Activated T-helper 1 cell treated with anti-CD3 and anti-CD28 coated beads, Interleukin-2, amount 50 U/mL, for 16 hours (primary cell): Measurements from ENCODE around the gene SEC14L6.

Experiments used
- DNase-seq, 2 donors: peaks; one replicate each; pipeline ENCODE4 v3.0.0-alpha.2; 2020; ENCODE audit warnings: low read depth in 1 of 2, low spot score in 1 of 2

SEC14L6 gene

DNA sequence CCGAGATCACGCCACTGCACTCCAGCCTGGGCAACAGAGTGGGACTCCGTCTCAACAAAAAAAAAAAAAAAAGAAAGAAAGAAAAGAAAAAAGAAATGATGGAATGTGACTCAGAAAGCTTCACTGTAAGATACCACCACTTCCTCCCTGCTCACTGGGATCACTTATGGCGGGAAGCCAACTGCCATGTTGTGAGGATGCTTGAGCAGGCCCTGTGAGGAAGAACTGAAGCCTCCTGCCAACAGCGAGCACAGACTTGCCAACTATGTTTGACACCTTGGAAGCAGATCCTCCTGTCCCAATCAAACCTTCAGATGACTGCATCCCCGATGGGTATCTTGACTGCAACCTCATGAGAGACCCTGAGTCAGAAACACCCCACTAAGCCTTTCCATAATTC lies 8.3 kb downstream of the SEC14L6 start:
- DNase-seq: no peak

DNA sequence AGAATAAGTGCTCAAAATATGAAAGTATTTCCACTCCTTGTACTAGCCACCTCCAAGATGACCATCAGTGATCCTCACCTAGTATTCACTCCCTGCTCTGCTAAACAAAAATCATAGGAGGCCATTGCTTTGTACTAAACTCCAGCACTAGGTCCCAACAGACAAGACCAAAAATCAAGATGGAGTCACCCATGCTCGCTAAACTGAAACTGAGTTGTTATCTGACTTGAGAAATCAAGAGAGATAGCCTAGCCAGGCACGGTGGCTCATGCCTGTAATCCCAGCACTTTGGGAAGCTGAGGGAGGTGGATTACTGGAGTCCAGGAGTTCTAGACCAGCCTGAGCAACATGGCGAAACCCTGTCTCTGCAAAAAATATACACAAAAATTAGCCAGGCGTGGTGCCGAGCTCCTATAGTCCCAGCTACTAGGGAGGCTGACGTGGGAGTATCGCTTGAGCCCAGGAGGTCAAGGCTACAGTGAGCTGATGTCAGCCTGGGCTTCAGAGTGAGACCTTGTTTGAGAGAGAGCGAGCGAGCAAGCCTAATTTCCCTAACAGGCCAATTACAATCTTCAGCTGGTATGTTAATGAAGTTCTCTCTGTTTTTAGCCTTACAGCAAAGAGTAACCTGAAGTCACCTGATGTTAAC lies 9.3 kb downstream of the SEC14L6 start:
- DNase-seq: no peak

DNA sequence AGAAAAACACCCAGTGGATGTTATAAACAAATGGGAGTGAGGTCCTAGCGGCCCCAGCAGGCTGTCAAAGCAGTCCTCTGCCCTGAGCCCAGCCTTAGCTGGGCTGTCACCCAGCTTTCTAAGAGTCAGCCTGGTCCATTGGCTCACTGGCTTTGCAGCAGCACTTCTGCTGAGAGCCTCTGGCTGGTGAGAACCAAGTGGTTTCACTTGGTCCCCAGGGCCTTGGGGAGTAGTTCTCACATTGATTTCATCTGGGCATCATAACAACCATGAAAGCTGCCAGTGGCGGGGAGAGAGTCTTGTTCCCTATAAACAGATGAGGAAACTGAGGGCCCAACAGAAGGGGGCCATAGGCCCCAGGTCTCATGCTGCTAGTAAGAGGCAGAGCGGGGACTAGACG lies 11.4 kb downstream of the SEC14L6 start:
- no peak for DNase-seq

DNA sequence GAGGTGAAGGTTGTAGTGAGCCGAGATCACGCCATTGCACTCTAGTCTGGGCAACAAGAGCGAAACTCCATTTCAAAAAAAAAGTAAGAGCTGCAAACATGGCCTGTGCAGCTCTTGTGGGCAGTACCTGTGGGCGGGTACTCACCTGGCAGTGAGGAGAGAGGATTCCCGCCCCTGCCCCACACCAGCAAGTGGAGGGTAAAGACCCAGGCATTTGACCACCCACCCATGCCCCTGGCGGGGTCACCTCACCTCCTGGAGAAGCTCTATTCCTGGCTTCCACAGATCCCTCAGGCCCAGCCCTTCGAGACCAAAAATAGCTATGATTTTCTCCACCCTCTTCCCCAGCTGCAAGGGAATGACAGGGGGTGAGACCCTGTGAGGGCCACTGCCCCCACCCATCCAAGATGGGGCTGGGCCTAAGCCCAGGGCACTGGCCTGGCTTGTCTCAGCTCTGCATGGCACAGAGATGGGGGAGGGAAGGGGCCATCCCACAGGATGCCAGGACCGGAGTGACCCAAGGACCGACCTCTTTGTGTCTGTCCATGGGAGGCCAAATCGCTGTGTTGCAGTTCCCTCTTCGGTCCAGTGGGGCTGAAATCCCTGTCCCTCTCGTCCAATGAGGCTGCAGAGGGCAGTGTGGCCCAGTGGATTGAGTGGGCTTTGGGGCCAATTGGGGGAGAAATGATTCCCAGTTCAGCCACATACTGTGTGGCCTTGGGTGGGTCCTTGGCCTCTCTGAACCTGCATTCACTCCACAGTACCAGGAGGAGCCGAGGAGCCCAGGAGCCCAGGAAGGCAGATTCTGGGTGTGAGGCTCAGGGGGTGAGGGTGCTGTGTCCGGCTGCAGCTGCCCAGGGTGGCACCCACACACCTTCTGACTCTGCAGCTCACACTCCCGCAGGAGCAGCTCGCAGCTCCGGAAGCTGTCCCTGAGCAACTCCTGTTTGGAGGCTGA lies 14.6 kb downstream of the SEC14L6 start:
- no peak for DNase-seq

- DNase-seq: no peak
Measured at GRCh38 chr22:30526656-30527055, 19.9 kb downstream of the SEC14L6 start.

DNA sequence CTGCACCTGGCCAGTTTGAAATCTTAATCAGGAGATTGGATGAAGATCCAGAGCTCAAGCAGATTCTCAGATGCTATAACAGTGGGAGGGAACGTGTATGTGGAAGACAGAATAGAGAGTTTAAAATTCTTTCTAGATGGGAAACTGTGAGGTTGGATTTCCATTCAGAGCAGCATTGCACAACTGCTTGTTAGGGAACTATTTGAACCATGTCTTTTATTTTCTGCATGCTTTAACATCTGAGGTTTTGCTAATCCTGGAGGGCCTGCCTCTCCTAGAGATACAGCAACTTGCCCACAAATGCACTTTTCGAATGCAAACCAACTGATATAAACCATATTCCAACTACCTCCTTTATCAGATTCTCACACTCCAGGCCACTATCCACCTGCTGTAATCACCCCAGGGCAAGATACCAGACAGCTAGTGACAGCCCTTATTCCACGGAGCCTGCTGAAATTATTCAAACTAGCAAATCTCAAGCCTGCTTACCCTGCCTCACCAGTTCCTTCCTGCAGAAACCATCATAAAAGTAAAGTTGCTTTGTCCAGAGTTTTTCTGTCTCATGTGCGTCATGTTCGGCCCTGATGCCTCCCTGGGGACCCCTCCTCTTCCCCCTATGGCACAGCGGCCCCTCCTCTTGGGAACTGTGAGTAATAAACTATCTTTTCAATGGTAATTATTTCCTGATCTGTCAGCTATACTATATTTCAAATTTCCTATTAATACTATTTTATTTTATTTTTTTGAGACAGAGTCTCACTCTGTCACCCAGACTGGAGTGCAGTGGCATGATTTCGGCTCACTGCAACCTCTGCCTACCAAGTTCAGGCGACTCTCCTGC lies 22.7 kb downstream of the SEC14L6 start:
- DNase-seq: no peak

GRCh38 chr22:30521368-30522156 lies 25.0 kb downstream of the SEC14L6 start:
- no peak for DNase-seq

- DNase-seq: no peak
Measured at GRCh38 chr22:30519842-30520425, 26.6 kb downstream of the SEC14L6 start.

- no peak for DNase-seq
Measured at GRCh38 chr22:30516731-30517130, 29.8 kb downstream of the SEC14L6 start.

GRCh38 chr22:30516273-30516672 lies 30.3 kb downstream of the SEC14L6 start:
- DNase-seq: no peak

DNA sequence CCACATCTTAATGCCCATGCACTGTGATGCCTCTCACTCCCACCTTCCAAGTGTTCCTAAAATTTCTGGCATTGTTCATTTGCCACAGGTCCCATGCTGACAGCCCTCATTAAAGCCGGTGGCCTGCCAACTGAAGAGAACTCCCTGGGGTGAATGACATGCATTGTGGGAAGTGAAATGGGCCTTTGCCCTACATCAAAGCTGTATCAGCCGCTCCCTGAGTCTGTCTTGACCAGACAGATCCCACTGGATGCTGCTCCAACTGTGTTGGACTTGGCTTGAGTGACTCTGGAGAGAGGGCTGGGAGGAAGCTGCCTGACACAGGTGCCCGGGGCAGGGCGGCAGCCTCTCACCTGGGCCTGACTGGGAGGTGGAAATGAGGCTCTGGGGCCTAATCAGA lies 32.3 kb downstream of the SEC14L6 start:
- no peak for DNase-seq

GRCh38 chr22:30513462-30513861 lies 33.1 kb downstream of the SEC14L6 start:
- no peak for DNase-seq

DNA sequence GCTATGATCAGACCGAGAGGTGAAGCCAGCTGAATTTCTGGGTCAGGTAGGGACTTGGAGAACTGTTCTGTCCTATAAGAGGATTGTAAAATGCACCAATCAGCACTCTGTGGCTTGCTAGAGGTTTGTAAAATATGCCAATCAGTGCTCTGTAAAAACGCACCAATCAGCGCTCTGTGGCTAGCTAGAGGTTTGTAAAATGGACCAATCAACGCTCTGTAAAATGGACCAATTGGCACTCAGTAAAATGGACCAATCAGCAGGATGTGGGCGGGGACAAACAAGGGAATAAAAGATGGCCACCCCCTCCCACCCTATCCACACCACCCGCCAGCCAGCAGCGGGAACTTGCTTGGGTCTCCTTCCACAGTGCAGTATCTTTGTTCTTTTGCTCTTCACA lies 34.6 kb downstream of the SEC14L6 start:
- DNase-seq: no peak

DNA sequence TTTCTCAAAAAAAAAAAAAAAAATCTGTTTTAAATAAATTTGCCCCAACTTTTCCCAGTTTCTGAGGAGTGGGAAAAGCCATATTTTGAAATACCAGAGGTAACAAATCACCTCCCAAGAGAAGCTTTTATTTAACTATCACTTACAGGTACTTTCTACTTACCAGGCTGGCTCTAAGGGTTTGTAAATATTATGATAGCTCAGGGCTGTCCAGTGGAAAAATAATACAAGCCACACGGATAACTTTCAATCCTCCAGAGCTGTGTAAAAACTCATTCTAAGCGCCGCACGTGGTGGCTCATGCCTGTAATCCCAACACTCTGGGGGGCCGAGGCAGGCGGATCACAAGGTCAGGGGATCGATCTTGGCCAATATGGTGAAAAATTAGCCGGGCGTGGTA lies 35.4 kb downstream of the SEC14L6 start:
- DNase-seq: no peak

- DNase-seq: no peak
Measured at GRCh38 chr22:30508216-30508615, 38.3 kb downstream of the SEC14L6 start.

- DNase-seq: no peak
Measured at GRCh38 chr22:30507670-30508069, 38.9 kb downstream of the SEC14L6 start.

DNA sequence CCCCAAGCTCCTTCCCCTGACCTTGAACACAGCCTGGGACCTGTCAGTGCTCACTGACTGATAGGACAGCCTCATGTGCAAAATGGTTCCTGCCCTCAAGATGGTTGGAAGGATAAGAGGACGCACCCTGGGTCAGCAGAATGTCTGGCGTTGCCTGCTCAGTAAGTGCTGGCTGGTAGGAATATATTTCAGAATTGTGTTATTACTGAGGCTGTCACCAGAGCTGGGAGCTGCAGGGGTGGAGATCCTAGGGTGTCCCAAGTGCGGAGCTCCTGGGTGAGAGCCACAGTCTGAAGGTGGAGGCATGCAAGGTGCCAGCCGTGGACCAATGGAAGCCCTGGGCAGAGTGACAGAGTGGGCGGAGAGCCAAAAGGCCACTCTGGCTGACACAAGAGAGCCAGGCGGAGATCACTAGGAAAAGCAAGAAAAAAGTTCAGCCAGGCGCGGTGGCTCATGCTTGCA lies 40.0 kb downstream of the SEC14L6 start:
- DNase-seq: no peak

GRCh38 chr22:30503551-30503950 lies 43.0 kb downstream of the SEC14L6 start:
- no peak for DNase-seq

GRCh38 chr22:30502911-30503310 lies 43.6 kb downstream of the SEC14L6 start:
- DNase-seq: no peak

DNA sequence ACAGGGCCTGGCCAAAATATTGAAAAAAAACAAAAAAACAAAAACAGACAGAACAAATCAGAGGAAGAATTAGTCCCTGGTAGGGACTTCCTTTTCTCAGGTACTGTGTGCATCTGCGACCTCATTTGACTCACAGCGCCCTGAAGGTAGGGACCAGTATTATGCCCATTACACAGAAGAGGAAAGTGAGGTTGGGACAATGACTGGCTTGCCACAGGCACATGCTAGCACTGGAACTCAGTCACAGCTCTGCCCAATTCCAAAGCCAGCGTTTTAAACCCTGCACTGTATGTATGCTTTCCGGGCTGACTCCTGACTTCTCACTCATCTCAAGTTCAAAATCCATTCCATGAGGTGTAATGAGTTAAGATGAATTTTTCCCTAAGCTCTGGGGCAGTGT lies 44.4 kb downstream of the SEC14L6 start:
- DNase-seq: no peak
